SKM-1 treated with dmso at 0.1 percent for 144 hours (cell line): ENCODE measurements around the gene LRRC72.
"Not testable (repeated sequence)": the region's sequence is repeated elsewhere in the genome, so short reads cannot be mapped to it uniquely, and the experiment has no call there.

Experiments
- DNase-seq: peaks from one replicate; lab custom pipeline; 2025; ENCODE audit not compliant: unreplicated experiment; lab: John Stamatoyannopoulos, UW

Gene LRRC72

GRCh38 chr7:16526742-16527540, at the start of gene LRRC72:
Gene LRRC72 (plus strand): TSS chr7:16526825. CDS start chr7:16526953, 128 bp downstream.
- DNase-seq: no peak

GRCh38 chr7:16479161-16479560, 47.5 kb upstream of the LRRC72 start:
- DNase-seq: no peak

- DNase-seq: no peak
Measured at GRCh38 chr7:16479591-16479990, 47.0 kb upstream of the LRRC72 start.

- no peak for DNase-seq
Measured at GRCh38 chr7:16484453-16485158, 42.0 kb upstream of the LRRC72 start.

DNA sequence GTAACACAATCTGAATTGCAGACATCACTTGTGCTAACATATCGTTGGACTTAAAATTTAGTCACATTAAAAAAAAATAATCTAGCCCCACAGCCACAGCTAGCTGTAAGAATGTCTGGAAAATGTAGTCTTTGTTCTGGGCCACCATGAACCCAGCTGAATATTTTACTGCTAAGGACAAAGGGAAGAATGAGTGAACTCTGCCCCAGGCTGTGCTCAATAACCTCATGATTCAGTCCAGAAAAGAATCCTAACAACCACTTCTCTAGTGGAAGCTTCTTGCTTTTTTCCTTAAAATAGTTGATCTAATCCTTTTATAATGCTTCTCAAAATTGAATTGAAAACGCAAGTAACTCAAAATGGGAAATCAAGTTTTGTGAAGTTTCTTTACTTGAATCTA, 35.5 kb upstream of the LRRC72 start:
- no peak for DNase-seq

DNA sequence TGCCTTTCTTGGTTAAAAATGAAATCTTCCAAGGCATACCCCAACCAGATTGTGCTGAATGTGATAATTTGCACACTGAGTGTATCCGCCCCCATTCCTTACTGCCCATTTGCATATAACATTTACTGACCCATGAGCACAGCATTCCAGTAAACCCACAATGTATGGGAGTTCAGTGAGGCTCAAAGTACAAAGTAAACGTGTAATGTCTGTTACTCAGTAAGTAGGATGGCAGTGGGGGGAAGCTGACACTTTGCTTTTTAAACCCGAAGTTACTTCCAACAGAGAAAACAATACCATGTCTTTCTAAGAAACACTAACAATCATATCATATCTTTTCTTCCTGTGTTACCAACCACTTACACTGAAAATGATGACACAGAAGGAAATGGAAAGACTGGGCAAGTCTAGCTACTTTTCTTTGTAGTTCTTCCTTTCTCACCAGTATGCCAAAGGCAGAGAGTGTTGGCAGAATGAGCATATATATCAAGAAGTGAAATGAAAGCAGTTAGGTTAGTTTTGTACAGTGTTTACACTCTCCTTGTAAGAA, 34.0 kb upstream of the LRRC72 start:
- no peak for DNase-seq

DNA sequence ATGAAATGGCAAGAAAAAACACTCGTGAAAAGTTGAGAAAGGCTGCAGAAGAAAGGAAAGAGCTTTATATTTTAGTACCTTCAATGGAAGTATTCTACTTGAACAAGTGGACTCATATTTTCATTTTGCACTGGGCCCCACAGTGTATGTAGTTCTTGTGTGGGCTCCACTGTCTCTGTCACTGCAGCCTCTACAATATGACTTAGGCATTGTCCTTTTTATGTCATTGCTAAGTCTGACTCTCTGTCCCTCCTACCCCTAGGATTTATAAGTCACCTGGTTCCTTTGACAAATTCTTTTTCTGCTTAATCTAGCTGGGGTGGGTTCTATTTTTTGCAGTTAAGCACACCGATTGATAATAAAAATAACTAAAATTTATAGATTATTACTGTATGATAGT, 33.4 kb upstream of the LRRC72 start:
- no peak for DNase-seq

GRCh38 chr7:16494551-16494950, 32.1 kb upstream of the LRRC72 start:
- DNase-seq: no peak

- no peak for DNase-seq
Measured at GRCh38 chr7:16494955-16495719, 31.5 kb upstream of the LRRC72 start.

GRCh38 chr7:16498122-16498521, 28.5 kb upstream of the LRRC72 start:
- no peak for DNase-seq

- DNase-seq: no peak
Measured at GRCh38 chr7:16502303-16502702, 24.3 kb upstream of the LRRC72 start.

- no peak for DNase-seq
Measured at GRCh38 chr7:16504019-16504418, 22.6 kb upstream of the LRRC72 start.

DNA sequence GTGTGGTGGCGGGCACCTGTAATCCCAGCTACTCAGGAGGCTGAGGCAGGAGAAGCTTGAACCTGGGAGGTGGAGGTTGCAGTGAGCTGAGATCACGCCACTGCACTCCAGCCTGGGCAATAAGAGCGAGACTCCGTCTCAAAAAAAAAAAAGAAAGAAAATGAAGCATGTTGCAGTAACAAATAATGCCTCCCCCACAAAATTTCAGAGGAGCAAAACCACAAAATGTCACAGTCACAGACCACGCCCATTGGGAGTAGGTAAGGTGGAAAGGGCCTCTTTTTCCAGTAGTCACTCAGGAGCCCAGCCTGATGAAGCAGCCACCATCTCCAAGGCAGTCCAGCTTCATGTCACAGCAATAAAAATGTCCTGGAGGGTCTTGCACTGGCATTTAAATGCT, 20.2 kb upstream of the LRRC72 start:
- not testable (repeated sequence) for DNase-seq

DNA sequence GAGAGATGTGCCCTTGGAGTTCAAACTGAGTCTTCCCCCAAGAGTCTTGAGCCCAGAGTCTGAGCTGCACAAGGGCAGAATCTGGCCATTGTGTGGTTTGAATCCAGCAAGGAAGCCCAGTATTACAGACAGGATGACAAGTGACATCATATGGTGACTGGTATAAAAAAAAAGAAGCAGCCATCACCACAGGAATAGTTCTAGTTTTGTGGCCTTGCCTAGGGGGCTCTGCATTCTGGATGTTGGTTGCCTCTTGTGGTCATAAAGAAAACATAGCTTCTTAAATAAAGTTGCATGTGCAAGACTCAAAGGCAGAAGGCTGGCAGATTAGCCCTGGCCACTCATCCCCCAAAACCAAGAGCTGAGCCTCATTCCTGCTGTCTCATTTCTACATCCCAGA, 16.8 kb upstream of the LRRC72 start:
- DNase-seq: no peak

- no peak for DNase-seq
Measured at GRCh38 chr7:16511314-16511713, 15.3 kb upstream of the LRRC72 start.

DNA sequence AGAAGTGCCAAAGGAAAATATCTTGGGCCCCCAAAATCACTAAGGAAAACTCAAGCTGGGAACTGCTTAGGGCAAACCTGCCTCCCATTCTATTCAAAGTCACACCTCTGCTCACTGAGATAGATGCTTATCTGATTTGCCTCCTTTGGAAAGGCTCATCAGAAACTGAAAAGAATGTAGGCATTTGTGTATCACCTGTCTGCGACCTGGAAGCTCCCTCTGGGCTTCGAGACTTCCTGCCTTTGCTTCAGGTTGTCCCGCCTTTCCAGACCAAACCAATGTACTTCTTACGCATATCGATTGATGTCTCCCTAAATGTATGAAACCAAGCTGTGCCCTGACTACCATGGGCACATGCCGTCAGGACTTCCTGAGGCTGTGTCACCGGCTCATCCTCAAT, 14.5 kb upstream of the LRRC72 start:
- DNase-seq: no peak

DNA sequence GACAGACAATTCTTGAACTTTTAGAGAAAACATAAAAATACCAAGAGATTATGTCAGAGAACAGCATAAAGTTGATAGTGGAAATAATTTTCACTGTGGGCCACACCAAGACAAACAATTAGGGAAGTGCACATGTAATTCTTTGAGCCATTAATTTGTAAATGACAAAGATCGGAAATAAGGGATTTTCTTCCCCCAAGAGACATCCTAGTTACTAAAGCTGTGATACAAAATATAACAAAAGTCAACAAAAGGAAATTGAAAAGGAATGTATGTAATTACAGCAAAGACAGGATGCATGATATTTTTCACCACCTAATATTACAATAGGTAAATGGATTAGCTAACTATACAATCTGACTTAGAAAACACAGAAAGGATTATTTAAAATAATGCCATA, 12.4 kb upstream of the LRRC72 start:
- DNase-seq: no peak

DNA sequence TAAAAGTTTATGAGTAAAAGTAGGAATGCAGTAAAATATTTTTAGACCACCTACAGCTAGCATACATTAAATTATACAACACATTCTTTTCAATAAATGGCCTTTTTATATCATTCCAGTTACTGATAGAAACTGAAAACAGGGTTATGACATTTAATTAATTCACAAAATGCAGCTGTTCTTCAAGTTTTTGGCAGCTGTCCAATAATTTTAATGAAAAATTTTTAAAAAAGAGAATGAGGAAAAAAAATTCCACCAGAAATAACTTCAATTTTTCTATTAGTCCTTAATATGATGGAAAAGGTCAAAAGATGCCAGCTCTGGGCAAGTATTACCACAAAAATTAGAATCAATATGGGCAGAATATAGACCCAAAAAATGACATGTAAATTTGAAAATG, 11.9 kb upstream of the LRRC72 start:
- no peak for DNase-seq

DNA sequence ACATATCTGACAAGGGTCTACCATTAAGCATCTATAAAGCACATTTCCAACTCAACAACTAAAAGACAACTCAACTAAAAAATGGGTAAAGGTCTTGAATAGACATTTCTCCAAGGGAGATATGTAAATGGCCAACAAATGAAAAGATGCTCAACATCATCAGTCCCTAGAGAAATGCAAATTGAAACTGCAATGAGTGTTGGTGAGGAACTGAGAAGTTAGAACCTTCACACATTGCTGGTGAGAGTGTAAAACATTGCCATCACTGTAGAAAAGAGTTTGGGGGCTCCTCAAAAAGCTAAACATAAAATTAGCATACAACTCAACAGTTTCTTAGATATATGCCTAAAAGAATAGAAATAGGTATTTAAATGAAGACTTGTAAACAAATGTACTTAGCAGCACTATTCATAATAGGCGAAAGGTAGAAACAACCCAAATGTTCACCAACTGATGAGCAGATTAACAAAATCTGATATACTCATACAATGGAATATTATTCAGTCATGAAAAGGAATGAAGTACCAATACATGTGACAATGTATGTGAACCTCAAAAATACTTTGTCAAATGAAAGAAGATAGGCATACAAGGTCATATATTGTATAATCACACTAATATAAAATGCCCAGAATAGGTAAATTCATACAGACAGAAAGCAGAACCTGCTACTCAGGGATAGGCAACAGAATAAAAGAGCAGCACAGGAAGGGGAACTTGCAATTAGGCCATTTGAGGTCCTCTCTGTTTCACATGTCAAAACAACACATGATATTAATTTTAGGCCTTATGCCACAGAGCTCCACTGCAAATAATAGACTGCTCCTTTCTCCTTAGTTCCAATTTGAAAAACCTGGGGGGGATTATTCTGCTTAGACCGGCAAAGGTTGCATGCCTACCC, 10.6 kb upstream of the LRRC72 start:
- DNase-seq: no peak

DNA sequence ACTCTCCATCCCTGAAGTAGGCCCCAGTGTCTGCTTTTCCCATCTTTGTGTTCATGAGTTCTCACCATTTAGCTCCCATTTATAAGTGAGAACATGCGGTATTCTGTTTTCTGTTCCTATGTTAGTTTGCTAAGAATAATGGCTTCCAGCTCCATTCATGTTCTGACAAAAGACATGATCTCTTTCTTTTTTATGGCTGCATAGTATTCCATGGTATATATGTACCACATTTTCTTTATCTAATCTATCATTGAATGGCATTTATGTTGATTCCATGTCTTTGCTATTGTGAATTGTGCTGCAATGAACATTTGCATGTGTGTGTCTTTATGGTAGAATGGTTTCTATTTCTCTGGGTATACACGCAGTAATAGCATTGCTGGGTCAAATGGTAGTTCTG, 6.6 kb upstream of the LRRC72 start:
- DNase-seq: not testable (repeated sequence)
